A673 (cell line): ENCODE data around the gene HOXA1.

ENCODE experiments used
- EZH2 ChIP-seq: fragments of 200-600 bp; sonication (generic); IDR thresholded peaks from 2 replicates; pipeline ENCODE4 v1.6.1; 2017; ENCODE audit warnings: borderline replicate concordance, low read depth, mild to moderate bottlenecking, mixed read lengths, antibody characterized with exemption, low read length; ENCODE audit not compliant: poor library complexity, severe bottlenecking
- TF ChIP-seq, protein P1 (sequence below): fragments of 300-800, 200-600 bp; sonication (generic); conservative IDR thresholded peaks from 2 replicates; pipeline ENCODE4 v1.5.1; 2017; ENCODE audit warnings: low read depth, mild to moderate bottlenecking, antibody characterized with exemption, low read length, moderate library complexity, mixed read lengths

DNA sequence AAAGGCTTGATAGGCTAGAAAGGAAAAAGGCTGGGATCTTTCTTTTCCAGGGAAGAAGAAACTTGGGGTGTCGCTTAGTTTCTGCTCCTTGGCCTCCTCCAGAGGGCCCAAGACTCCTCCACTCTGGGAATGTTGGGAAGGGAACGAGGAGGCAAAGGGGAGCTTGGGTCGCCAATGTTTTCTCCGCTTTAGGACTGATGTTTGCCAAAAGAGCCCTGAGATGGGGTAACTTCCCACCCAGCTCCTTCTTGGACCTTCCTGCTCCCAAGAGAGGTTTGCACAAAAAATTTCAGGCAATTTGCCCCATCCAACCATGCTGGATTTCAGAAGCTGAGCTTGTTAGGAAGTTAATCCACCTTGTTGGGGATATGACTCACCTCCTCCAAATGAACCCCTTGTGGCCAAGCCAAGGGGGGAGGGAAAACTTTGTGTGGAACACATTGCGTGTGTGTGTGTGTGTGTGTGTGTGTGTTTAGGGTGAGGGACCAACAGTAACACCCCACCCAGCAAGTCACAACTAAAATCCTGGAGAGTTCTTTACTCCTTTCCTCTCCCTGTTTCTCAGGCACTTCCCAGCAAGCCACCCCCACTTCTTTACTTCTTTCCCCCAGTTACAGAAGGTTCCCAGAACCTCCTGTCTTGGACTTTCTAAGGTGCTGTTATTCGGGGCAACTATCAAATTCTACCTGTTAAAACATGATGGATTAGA, 15.4 kb upstream of the HOXA1 start:
- TF ChIP-seq, protein P1, sequence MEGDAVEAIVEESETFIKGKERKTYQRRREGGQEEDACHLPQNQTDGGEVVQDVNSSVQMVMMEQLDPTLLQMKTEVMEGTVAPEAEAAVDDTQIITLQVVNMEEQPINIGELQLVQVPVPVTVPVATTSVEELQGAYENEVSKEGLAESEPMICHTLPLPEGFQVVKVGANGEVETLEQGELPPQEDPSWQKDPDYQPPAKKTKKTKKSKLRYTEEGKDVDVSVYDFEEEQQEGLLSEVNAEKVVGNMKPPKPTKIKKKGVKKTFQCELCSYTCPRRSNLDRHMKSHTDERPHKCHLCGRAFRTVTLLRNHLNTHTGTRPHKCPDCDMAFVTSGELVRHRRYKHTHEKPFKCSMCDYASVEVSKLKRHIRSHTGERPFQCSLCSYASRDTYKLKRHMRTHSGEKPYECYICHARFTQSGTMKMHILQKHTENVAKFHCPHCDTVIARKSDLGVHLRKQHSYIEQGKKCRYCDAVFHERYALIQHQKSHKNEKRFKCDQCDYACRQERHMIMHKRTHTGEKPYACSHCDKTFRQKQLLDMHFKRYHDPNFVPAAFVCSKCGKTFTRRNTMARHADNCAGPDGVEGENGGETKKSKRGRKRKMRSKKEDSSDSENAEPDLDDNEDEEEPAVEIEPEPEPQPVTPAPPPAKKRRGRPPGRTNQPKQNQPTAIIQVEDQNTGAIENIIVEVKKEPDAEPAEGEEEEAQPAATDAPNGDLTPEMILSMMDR = no peak
- TF ChIP-seq EZH2 = no peak
